PFSK-1 (cell line): ENCODE results near the gene OR2B6.

ENCODE experiments used
- POLR2AphosphoS5 ChIP-seq: IDR thresholded peaks from 2 replicates; pipeline ENCODE4 v1.6.1; 2012; ENCODE audit warnings: low read depth, mild to moderate bottlenecking, control low read depth, low read length, moderate library complexity
- SIN3A ChIP-seq: IDR thresholded peaks from 2 replicates; pipeline ENCODE4 v1.6.1; 2012; ENCODE audit warnings: mild to moderate bottlenecking, low read length, moderate library complexity, borderline replicate concordance; ENCODE audit not compliant: insufficient read depth
- TAF1 ChIP-seq: IDR thresholded peaks from 2 replicates; pipeline ENCODE4 v1.6.1; 2012; ENCODE audit warnings: low read length, control low read depth, borderline replicate concordance; ENCODE audit not compliant: insufficient read depth
- TF ChIP-seq, protein P1 (sequence below), 2 experiments: IDR thresholded peaks; 2 replicates each; pipeline versions ENCODE4 v1.6.1 to v1.8.0; 2011 to 2012; ENCODE audit warnings: low read depth in 2 of 2, low read length in 2 of 2, control low read depth in 1 of 2, inconsistent platforms in 1 of 2, mild to moderate bottlenecking in 1 of 2, moderate library complexity in 1 of 2; ENCODE audit not compliant: insufficient read depth in 1 of 2

DNA sequence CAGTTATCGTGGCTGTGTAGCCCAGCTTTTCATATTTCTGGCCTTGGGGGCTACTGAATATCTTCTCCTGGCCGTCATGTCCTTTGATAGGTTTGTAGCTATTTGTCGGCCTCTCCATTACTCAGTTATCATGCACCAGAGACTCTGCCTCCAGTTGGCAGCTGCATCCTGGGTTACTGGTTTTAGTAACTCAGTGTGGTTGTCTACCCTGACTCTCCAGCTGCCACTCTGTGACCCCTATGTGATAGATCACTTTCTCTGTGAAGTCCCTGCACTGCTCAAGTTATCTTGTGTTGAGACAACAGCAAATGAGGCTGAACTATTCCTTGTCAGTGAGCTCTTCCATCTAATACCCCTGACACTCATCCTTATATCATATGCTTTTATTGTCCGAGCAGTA lies 475 bp downstream of the OR2B6 start:
- TF ChIP-seq, protein P1, sequence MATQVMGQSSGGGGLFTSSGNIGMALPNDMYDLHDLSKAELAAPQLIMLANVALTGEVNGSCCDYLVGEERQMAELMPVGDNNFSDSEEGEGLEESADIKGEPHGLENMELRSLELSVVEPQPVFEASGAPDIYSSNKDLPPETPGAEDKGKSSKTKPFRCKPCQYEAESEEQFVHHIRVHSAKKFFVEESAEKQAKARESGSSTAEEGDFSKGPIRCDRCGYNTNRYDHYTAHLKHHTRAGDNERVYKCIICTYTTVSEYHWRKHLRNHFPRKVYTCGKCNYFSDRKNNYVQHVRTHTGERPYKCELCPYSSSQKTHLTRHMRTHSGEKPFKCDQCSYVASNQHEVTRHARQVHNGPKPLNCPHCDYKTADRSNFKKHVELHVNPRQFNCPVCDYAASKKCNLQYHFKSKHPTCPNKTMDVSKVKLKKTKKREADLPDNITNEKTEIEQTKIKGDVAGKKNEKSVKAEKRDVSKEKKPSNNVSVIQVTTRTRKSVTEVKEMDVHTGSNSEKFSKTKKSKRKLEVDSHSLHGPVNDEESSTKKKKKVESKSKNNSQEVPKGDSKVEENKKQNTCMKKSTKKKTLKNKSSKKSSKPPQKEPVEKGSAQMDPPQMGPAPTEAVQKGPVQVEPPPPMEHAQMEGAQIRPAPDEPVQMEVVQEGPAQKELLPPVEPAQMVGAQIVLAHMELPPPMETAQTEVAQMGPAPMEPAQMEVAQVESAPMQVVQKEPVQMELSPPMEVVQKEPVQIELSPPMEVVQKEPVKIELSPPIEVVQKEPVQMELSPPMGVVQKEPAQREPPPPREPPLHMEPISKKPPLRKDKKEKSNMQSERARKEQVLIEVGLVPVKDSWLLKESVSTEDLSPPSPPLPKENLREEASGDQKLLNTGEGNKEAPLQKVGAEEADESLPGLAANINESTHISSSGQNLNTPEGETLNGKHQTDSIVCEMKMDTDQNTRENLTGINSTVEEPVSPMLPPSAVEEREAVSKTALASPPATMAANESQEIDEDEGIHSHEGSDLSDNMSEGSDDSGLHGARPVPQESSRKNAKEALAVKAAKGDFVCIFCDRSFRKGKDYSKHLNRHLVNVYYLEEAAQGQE (IDR thresholded peaks at IDR 0.05; ENCODE audit: insufficient read depth in 1 of 2, low read depth in 2 of 2, low read length in 2 of 2) = no peak
- TF ChIP-seq POLR2AphosphoS5 = no peak
- TF ChIP-seq TAF1 = no peak
- TF ChIP-seq SIN3A = no peak
